ENCODE results near the gene CNTD1.

The CNTD1 gene

DNA sequence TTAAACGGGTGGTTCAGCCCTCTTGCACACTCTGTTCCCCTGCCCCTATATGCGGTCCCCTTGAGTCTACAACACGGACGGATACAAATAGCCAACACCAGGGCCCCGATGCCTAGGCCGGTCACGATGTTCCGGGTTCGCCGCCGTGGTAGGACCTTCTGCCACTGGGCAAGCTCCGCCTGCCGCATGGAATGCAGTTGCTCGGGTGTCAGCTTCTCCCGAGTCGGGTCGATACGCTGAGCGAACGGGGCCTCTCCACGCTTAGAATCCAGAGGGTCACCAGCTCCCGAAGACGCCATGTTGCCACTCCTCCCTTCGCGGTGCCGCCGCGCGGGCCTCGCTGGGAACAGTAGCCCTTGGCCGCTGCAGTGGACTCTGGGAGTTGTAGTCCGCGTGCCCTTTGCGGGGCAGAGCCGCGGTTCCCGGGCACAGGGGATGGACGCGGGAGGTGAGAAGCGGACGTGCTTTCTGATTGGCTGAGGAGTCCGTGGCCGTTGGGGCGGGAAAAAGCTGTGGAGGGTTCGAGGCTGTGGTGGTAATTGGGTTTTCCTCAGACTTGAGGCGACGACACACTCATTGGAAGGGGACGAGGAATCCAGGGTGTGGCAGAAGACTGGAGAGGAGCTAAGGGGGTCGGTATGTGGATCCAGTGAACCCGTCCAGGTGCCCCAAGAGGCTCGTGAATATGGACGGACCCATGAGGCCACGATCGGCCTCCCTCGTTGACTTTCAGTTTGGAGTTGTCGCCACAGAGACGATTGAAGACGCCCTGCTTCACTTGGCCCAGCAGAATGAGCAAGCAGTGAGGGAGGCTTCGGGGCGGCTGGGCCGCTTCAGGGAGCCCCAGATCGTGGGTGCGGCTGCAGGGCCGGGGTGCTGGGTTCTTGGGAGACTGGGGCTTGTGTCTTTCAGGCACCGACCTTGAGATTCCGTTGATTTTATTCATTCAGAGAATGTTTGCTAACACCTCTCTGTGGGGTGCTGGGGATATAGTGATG is at the start of gene CNTD1, which contains the start of gene COA3 (continued):
- TF ChIP-seq, protein P1, sequence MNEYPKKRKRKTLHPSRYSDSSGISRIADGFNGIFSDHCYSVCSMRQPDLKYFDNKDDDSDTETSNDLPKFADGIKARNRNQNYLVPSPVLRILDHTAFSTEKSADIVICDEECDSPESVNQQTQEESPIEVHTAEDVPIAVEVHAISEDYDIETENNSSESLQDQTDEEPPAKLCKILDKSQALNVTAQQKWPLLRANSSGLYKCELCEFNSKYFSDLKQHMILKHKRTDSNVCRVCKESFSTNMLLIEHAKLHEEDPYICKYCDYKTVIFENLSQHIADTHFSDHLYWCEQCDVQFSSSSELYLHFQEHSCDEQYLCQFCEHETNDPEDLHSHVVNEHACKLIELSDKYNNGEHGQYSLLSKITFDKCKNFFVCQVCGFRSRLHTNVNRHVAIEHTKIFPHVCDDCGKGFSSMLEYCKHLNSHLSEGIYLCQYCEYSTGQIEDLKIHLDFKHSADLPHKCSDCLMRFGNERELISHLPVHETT (tag by site-specific recombination; IDR thresholded peaks at IDR 0.05) = peak; percentile 14; the same call in 1 of the 2 replicates
- peak; percentile 41; the same call in 1 of the 2 replicates for TF ChIP-seq ZNF629 (tag by site-specific recombination; IDR thresholded peaks at IDR 0.05)
- no peak for TF ChIP-seq ZNF174 (tag by site-specific recombination; IDR thresholded peaks at IDR 0.05)
- peak; percentile 93 for TF ChIP-seq YY1 (tag by site-specific recombination; IDR thresholded peaks at IDR 0.05)
- TF ChIP-seq ZBTB48 (tag by site-specific recombination; IDR thresholded peaks at IDR 0.05) = peak; percentile 92
- no peak for TF ChIP-seq ZNF837 (tag by site-specific recombination; IDR thresholded peaks at IDR 0.05)
- TF ChIP-seq ZNF843 (tag by site-specific recombination; IDR thresholded peaks at IDR 0.05) = peak; percentile 55
- peak; percentile 77 for TF ChIP-seq SP2 (tag by site-specific recombination; IDR thresholded peaks at IDR 0.05)
- TF ChIP-seq, protein P2, sequence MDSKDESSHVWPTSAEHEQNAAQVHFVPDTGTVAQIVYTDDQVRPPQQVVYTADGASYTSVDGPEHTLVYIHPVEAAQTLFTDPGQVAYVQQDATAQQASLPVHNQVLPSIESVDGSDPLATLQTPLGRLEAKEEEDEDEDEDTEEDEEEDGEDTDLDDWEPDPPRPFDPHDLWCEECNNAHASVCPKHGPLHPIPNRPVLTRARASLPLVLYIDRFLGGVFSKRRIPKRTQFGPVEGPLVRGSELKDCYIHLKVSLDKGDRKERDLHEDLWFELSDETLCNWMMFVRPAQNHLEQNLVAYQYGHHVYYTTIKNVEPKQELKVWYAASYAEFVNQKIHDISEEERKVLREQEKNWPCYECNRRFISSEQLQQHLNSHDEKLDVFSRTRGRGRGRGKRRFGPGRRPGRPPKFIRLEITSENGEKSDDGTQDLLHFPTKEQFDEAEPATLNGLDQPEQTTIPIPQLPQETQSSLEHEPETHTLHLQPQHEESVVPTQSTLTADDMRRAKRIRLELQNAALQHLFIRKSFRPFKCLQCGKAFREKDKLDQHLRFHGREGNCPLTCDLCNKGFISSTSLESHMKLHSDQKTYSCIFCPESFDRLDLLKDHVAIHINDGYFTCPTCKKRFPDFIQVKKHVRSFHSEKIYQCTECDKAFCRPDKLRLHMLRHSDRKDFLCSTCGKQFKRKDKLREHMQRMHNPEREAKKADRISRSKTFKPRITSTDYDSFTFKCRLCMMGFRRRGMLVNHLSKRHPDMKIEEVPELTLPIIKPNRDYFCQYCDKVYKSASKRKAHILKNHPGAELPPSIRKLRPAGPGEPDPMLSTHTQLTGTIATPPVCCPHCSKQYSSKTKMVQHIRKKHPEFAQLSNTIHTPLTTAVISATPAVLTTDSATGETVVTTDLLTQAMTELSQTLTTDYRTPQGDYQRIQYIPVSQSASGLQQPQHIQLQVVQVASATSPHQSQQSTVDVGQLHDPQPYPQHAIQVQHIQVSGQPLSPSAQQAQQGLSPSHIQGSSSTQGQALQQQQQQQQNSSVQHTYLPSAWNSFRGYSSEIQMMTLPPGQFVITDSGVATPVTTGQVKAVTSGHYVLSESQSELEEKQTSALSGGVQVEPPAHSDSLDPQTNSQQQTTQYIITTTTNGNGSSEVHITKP (tag by site-specific recombination; IDR thresholded peaks at IDR 0.05) = peak; percentile 69; the same call in 1 of the 2 replicates
- TF ChIP-seq ZNF600 (tag by site-specific recombination; IDR thresholded peaks at IDR 0.05) = peak; percentile 81
- peak; percentile 85; the same call in 1 of the 2 replicates for TF ChIP-seq TRIM28 (IDR thresholded peaks at IDR 0.05; ENCODE audit: borderline replicate concordance, low read length)
- TF ChIP-seq ZNF777 (tag by site-specific recombination; IDR thresholded peaks at IDR 0.05; ENCODE audit: borderline replicate concordance) = 0 out of 2 replicates have a peak, but pooled peaks have one; percentile 49
- peak; percentile 74; the same call in 1 of the 2 replicates for TF ChIP-seq ZEB2 (tag by site-specific recombination; IDR thresholded peaks at IDR 0.05)
- TF ChIP-seq, protein P3, sequence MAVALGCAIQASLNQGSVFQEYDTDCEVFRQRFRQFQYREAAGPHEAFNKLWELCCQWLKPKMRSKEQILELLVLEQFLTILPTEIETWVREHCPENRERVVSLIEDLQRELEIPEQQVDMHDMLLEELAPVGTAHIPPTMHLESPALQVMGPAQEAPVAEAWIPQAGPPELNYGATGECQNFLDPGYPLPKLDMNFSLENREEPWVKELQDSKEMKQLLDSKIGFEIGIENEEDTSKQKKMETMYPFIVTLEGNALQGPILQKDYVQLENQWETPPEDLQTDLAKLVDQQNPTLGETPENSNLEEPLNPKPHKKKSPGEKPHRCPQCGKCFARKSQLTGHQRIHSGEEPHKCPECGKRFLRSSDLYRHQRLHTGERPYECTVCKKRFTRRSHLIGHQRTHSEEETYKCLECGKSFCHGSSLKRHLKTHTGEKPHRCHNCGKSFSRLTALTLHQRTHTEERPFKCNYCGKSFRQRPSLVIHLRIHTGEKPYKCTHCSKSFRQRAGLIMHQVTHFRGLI (tag by site-specific recombination; IDR thresholded peaks at IDR 0.05) = no peak
- peak; percentile 87 for TF ChIP-seq ZXDB (tag by site-specific recombination; IDR thresholded peaks at IDR 0.05)
- TF ChIP-seq ZNF530 (tag by site-specific recombination; IDR thresholded peaks at IDR 0.05; ENCODE audit: low read depth) = no peak
- TF ChIP-seq, protein P4, sequence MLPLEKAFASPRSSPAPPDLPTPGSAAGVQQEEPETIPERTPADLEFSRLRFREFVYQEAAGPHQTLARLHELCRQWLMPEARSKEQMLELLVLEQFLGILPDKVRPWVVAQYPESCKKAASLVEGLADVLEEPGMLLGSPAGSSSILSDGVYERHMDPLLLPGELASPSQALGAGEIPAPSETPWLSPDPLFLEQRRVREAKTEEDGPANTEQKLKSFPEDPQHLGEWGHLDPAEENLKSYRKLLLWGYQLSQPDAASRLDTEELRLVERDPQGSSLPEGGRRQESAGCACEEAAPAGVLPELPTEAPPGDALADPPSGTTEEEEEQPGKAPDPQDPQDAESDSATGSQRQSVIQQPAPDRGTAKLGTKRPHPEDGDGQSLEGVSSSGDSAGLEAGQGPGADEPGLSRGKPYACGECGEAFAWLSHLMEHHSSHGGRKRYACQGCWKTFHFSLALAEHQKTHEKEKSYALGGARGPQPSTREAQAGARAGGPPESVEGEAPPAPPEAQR (tag by site-specific recombination; IDR thresholded peaks at IDR 0.05) = 0 out of 2 replicates have a peak, but pooled peaks have one; percentile 49
- peak; percentile 98 for TF ChIP-seq ZBTB8A (tag by site-specific recombination; IDR thresholded peaks at IDR 0.05)
- TF ChIP-seq ZNF132 (tag by site-specific recombination; IDR thresholded peaks at IDR 0.05; ENCODE audit: borderline replicate concordance) = no peak
- TF ChIP-seq ZNF548 (tag by site-specific recombination; IDR thresholded peaks at IDR 0.05) = no peak
- TF ChIP-seq GLIS2 (tag by site-specific recombination; IDR thresholded peaks at IDR 0.05) = peak; percentile 73
- TF ChIP-seq RBAK (tag by site-specific recombination; IDR thresholded peaks at IDR 0.05) = 0 out of 2 replicates have a peak, but pooled peaks have one; percentile 34
- TF ChIP-seq ZNF335 (tag by site-specific recombination; conservative IDR thresholded peaks at IDR 0.05) = peak; percentile 98
- TF ChIP-seq ZNF37A (tag by site-specific recombination; IDR thresholded peaks at IDR 0.05) = no peak
- TF ChIP-seq, protein P5, sequence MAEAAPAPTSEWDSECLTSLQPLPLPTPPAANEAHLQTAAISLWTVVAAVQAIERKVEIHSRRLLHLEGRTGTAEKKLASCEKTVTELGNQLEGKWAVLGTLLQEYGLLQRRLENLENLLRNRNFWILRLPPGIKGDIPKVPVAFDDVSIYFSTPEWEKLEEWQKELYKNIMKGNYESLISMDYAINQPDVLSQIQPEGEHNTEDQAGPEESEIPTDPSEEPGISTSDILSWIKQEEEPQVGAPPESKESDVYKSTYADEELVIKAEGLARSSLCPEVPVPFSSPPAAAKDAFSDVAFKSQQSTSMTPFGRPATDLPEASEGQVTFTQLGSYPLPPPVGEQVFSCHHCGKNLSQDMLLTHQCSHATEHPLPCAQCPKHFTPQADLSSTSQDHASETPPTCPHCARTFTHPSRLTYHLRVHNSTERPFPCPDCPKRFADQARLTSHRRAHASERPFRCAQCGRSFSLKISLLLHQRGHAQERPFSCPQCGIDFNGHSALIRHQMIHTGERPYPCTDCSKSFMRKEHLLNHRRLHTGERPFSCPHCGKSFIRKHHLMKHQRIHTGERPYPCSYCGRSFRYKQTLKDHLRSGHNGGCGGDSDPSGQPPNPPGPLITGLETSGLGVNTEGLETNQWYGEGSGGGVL (tag by site-specific recombination; IDR thresholded peaks at IDR 0.05) = peak; percentile 43; the same call in 1 of the 2 replicates
- TF ChIP-seq ZNF266 (tag by site-specific recombination; IDR thresholded peaks at IDR 0.05; ENCODE audit: low read depth) = no peak
- TF ChIP-seq ZNF341 (tag by site-specific recombination; IDR thresholded peaks at IDR 0.05; ENCODE audit: low read depth) = peak; percentile 58; the same call in 1 of the 2 replicates
- TF ChIP-seq KLF8 (tag by site-specific recombination; IDR thresholded peaks at IDR 0.05) = 0 out of 2 replicates have a peak, but pooled peaks have one; percentile 62
